ENCODE measurements around the gene ARHGEF11.

- TF ChIP-seq CTCF (IDR thresholded peaks at IDR 0.05 in 8 of 11, conservative IDR thresholded peaks at IDR 0.05 in 3 of 11) (no peak), POLR2A (IDR thresholded peaks at IDR 0.05) (no peak)
These were observed 151.5 kb downstream of the ARHGEF11 start for GRCh38 chr1:156894001-156894400.

Measured in spleen (tissue), 7 donors.